ENCODE results near the gene PPP1R2. TPM values are rescaled to one million over a fixed set of nuclear protein-coding genes. Genes with fewer than 3 reads are reported as not detected.

Gene PPP1R2
- polyA plus RNA-seq, 1 of the 3 experiments (the other 2 are of a cell fraction), result 8.1 TPM

DNA sequence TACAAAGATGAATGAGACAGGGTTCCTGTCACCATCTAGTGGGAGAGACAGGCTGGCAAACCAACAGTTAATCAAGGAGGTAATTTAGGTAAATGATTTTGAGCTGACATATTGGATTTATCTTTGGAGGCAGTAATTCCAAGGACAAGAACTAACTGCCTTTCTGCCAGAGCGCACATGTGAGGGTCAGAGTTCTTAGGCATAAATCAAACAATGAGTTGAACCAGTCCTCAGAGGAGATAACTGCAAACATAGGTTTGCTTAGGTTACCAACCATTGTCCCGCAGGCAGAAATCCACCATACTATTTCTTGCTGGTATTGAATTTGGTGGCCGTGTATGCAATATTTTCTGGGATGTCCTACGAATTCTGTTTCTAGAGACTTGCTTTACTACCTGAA is 14.2 kb upstream of the PPP1R2 start:
- TF ChIP-seq POLR2AphosphoS5 (IDR thresholded peaks at IDR 0.05; ENCODE audit: low read depth, low read length) (no peak), RFX5 (IDR thresholded peaks at IDR 0.05; ENCODE audit: low read length) (no peak), FOXJ3 (CRISPR knock-in tag; IDR thresholded peaks at IDR 0.05) (no peak), JUND (IDR thresholded peaks at IDR 0.05) (no peak), EZH2phosphoT487 (IDR thresholded peaks at IDR 0.05; ENCODE audit: borderline replicate concordance, low read depth) (no peak), EP300 (IDR thresholded peaks at IDR 0.05; ENCODE audit: borderline replicate concordance in 1 of 2, low read depth in 1 of 2, low read length in 1 of 2) (no peak), GATA2 (CRISPR knock-in tag; IDR thresholded peaks at IDR 0.05) (no peak)
- TF ChIP-seq, protein P1, sequence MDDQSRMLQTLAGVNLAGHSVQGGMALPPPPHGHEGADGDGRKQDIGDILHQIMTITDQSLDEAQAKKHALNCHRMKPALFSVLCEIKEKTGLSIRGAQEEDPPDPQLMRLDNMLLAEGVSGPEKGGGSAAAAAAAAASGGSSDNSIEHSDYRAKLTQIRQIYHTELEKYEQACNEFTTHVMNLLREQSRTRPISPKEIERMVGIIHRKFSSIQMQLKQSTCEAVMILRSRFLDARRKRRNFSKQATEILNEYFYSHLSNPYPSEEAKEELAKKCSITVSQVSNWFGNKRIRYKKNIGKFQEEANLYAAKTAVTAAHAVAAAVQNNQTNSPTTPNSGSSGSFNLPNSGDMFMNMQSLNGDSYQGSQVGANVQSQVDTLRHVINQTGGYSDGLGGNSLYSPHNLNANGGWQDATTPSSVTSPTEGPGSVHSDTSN (IDR thresholded peaks at IDR 0.05), result no peak
- TF ChIP-seq, protein P2, sequence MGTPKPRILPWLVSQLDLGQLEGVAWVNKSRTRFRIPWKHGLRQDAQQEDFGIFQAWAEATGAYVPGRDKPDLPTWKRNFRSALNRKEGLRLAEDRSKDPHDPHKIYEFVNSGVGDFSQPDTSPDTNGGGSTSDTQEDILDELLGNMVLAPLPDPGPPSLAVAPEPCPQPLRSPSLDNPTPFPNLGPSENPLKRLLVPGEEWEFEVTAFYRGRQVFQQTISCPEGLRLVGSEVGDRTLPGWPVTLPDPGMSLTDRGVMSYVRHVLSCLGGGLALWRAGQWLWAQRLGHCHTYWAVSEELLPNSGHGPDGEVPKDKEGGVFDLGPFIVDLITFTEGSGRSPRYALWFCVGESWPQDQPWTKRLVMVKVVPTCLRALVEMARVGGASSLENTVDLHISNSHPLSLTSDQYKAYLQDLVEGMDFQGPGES (IDR thresholded peaks at IDR 0.05; ENCODE audit: low read depth, low read length), result no peak
- H3K79me2 ChIP-seq (ENCODE audit: insufficient read depth), result no peaks in the 10 kb centered on the region
- H3K4me1 ChIP-seq (ENCODE audit: control insufficient read depth in 1 of 2, insufficient read depth in 2 of 2, low read depth in 1 of 2, low read length in 1 of 2), result peaks cover 0 to 2% of the 10 kb centered on the region in 2 experiments; a peak in 1 of 4 replicates
- ChIA-PET CTCF (interaction anchor here (1.7 to 1.9 kb wide), 2 partner anchors 9 to 12 kb away, joined by 3 to 6 read pairs; no protein-coding TSS in a partner anchor), POLR2A (no interaction called here)
- no peaks in the 10 kb centered on the region for H3K9me2 ChIP-seq
- H3K4me2 ChIP-seq, result no peak overlapping the region
- no peak for DNase-seq
- no peak overlapping the region for H3K4me3 ChIP-seq (ENCODE audit: low read depth in 2 of 2, low read length in 1 of 2)
- H4K20me1 ChIP-seq (ENCODE audit: insufficient read depth), result no peaks in the 10 kb centered on the region
- H3K9me3 ChIP-seq, result no peaks in the 10 kb centered on the region
- 88% methylated on average over 4 of the region's 4 CpGs for WGBS (ENCODE audit: low lambda C conversion rate)
- no peaks in the 10 kb centered on the region for H3F3A ChIP-seq (replicated peaks; ENCODE audit: insufficient read depth)
- H3K27ac ChIP-seq (ENCODE audit: low read depth in 2 of 2, low read length in 1 of 2), result no peak overlapping the region
- H3K9ac ChIP-seq, result no peak overlapping the region
- 0 out of 2 replicates have a peak, but pooled peaks cover 18% of the 10 kb centered on the region for H3K27me3 ChIP-seq (ENCODE audit: insufficient read depth)
- H3K36me3 ChIP-seq (replicated peaks in 1 of 2; ENCODE audit: control insufficient read depth in 1 of 2, insufficient read depth in 2 of 2, low read length in 1 of 2), result no peaks in the 10 kb centered on the region
- no peak overlapping the region for H2AFZ ChIP-seq (ENCODE audit: low read depth)

DNA sequence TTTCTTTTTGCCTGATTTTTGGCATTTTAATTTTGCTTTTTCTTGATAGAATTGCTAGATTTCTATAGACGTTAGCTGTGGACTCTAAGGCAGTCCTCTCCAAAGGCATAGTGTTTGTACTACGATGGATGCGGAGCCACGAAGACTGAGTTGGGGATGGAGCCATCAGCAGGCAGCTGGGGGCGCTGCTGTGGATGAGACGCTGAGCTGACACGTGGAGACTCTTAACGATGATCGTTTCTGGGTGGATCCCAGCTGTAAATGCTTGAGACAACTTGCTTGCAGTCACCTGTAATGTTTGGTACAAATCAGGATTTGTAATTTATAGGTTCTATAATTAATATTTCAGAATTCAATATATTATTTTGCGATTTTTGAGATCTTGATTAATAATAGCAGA is 13.3 kb upstream of the PPP1R2 start:
- no peaks in the 10 kb centered on the region for H3F3A ChIP-seq (replicated peaks; ENCODE audit: insufficient read depth)
- POLR2A ChIA-PET, result no interaction called here
- H3K9me3 ChIP-seq, result no peaks in the 10 kb centered on the region
- peaks cover 0 to 2% of the 10 kb centered on the region in 2 experiments; a peak in 1 of 4 replicates for H3K4me1 ChIP-seq (ENCODE audit: control insufficient read depth in 1 of 2, insufficient read depth in 2 of 2, low read depth in 1 of 2, low read length in 1 of 2)
- H4K20me1 ChIP-seq (ENCODE audit: insufficient read depth), result no peaks in the 10 kb centered on the region
- no peak overlapping the region for H3K4me3 ChIP-seq (ENCODE audit: low read depth in 2 of 2, low read length in 1 of 2)
- H3K79me2 ChIP-seq (ENCODE audit: insufficient read depth), result no peaks in the 10 kb centered on the region
- H3K27ac ChIP-seq (ENCODE audit: low read depth in 2 of 2, low read length in 1 of 2), result no peak overlapping the region
- no peak for DNase-seq
- no peaks in the 10 kb centered on the region for H3K9me2 ChIP-seq
- 73% methylated on average over 10 of the region's 10 CpGs for WGBS (ENCODE audit: low lambda C conversion rate)
- H3K36me3 ChIP-seq (replicated peaks in 1 of 2; ENCODE audit: control insufficient read depth in 1 of 2, insufficient read depth in 2 of 2, low read length in 1 of 2), result no peaks in the 10 kb centered on the region
- 0 out of 2 replicates have a peak, but pooled peaks cover 18% of the 10 kb centered on the region for H3K27me3 ChIP-seq (ENCODE audit: insufficient read depth)
- TF ChIP-seq, protein P3, sequence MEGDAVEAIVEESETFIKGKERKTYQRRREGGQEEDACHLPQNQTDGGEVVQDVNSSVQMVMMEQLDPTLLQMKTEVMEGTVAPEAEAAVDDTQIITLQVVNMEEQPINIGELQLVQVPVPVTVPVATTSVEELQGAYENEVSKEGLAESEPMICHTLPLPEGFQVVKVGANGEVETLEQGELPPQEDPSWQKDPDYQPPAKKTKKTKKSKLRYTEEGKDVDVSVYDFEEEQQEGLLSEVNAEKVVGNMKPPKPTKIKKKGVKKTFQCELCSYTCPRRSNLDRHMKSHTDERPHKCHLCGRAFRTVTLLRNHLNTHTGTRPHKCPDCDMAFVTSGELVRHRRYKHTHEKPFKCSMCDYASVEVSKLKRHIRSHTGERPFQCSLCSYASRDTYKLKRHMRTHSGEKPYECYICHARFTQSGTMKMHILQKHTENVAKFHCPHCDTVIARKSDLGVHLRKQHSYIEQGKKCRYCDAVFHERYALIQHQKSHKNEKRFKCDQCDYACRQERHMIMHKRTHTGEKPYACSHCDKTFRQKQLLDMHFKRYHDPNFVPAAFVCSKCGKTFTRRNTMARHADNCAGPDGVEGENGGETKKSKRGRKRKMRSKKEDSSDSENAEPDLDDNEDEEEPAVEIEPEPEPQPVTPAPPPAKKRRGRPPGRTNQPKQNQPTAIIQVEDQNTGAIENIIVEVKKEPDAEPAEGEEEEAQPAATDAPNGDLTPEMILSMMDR (IDR thresholded peaks at IDR 0.05), result peak; percentile 9; the same call in 1 of the 2 replicates
- no peak for TF ChIP-seq POLR2AphosphoS5 (IDR thresholded peaks at IDR 0.05; ENCODE audit: low read depth, low read length)
- no peak overlapping the region for H3K4me2 ChIP-seq
- no peak overlapping the region for H3K9ac ChIP-seq
- CTCF ChIA-PET, result interaction anchor here (1.4 to 1.7 kb wide), 3 partner anchors 13 to 294 kb away, joined by 3 to 6 read pairs (median 3); no protein-coding TSS in a partner anchor
- no peak overlapping the region for H2AFZ ChIP-seq (ENCODE audit: low read depth)

Data from SK-N-SH (cell line).